HG03097 (cell line): ENCODE measurements around the gene KRTAP10-12.
"Not testable (repeated sequence)": the region's sequence is repeated elsewhere in the genome, so short reads cannot be mapped to it uniquely, and the experiment has no call there.

Experiments used
- ATAC-seq: cut with Tn5 transposase; IDR thresholded peaks from one replicate; pipeline ENCODE4 v1.9.1; 2021; ENCODE audit not compliant: unreplicated experiment, low FRiP score

Gene KRTAP10-12, protein sequence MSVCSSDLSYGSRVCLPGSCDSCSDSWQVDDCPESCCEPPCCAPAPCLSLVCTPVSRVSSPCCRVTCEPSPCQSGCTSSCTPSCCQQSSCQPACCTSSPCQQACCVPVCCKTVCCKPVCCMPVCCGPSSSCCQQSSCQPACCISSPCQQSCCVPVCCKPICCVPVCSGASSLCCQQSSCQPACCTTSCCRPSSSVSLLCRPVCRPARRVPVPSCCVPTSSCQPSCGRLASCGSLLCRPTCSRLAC

GRCh38 chr21:44697172-44697810, at the start of gene KRTAP10-12:
Gene KRTAP10-12 (plus strand): TSS chr21:44697172. CDS start chr21:44697202, 30 bp downstream.
- not testable (repeated sequence) for ATAC-seq

GRCh38 chr21:44647222-44647552, 49.8 kb upstream of the KRTAP10-12 start:
- no peak for ATAC-seq

GRCh38 chr21:44648557-44649311, 48.2 kb upstream of the KRTAP10-12 start:
- ATAC-seq: no peak

DNA sequence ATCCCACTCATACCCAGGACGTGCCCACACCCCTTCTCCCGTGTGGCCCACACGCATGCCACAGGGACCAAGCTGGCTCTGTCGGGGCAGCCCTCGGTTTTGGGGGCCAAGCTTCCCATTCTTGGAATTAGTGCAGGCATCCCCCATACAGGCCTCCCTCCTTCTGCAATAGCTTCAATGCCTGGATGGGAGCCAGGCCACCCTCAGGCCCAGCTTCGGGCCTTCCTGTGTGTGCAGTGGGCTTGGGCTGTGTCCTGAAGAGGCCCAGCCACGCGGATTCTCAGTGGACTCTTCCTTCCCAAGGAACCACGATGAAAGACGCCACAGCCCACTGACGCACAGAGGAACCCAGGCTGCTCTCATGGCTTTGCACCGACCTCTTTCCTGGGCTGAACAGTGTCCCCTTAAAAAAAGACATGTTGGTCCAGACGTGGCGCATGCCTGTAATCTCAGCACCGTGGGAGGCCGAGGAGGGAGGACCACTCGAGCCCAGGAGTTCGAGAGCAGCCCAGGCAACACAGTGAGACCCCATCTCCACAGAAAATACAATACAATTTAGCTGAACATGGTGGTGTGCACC, 47.4 kb upstream of the KRTAP10-12 start:
- ATAC-seq: no peak

GRCh38 chr21:44650265-44650972, 46.6 kb upstream of the KRTAP10-12 start:
- no peak for ATAC-seq

GRCh38 chr21:44650973-44651675, 45.8 kb upstream of the KRTAP10-12 start:
- ATAC-seq: no peak

GRCh38 chr21:44653123-44653522, 43.8 kb upstream of the KRTAP10-12 start:
- no peak for ATAC-seq

GRCh38 chr21:44653656-44654575, 43.1 kb upstream of the KRTAP10-12 start:
- ATAC-seq: no peak

DNA sequence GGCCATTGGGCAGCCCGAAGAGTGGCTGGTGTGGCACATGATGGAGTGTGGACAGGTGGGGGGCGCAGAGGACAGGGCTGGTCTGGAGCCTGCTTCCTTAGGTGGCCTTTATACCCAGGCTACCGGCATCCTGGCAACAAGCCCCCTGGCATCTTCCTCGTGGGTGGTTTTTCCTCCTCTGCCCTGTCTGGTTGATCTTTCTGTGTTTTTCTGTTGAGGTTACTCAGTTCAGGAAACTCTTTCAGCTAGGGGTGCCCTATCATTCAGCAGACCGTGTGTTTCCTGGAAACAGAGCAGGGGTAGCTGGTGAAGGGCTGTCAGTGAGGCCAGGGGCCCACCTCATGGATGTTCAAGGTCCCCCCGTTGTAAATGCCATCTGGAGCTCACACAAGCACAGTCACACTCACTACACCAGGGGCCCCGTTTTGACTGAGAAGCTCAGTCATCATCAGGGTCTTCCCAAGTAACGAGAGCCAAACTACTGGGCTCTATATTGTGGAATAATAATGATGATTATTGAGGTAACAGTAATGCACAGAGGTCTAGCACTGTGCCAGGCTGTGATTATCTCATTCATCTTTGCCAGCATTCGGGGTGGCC, 42.3 kb upstream of the KRTAP10-12 start, which contains the start of gene KRTAP12-4:
Gene KRTAP12-4, minus strand, starts transcription at position 84 of the 600 bp plus-strand sequence. Its CDS starts 45 bp downstream, at position 39.
- no peak for ATAC-seq

GRCh38 chr21:44656868-44657267, 40.1 kb upstream of the KRTAP10-12 start:
- no peak for ATAC-seq

GRCh38 chr21:44657635-44658540, 39.1 kb upstream of the KRTAP10-12 start, which contains the start of gene KRTAP12-3:
Gene KRTAP12-3 (plus strand): TSS chr21:44657932. CDS start chr21:44657980, 48 bp downstream.
- no peak for ATAC-seq

DNA sequence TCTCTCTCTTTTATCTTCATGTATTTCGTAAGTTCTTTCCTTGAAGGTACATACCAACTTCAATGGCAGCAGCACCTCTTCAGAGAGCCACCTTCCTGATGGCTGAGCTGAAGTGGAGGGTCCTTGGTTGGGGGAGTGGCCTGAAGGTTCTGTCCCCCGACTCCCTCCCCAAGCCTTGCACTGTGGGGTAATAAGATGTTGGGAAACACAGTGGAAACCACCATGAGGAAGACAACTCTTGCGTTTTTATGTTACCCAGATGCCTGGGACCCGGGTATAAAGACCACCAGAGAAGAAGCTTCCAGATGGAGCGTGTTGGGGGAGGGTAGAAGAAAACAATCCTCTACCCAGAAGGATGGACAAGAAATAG, 38.4 kb upstream of the KRTAP10-12 start:
- no peak for ATAC-seq

DNA sequence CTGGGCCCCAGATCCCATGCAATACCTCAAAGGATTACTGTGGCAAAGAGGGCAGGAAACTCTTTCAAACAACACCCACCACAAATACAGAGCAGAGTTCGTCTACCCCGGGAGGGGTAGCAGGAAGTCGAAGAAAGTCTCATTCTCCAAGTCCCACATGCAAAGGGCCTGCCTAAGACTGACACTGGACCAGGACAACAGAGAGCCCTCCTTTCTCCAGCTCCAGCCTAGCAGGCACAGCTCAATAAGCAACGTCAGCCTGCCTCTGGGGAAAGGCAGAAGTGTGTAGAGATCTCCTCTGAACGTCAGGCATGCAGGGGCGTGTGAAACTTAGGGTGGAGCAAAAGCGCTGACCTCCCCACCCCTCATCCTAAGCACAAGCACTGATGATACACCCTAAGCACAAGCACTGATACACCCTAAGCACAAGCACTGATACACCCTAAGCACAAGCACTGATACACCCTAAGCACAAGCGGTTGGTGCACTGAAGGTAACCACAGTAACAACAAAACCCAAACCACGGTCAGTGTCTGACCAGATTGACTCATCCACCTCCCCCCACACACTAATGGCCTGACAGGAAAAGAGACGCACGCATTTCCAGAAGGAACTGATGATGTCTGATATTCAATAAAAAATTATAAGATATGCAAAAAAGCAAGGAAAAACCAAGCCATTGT, 37.9 kb upstream of the KRTAP10-12 start:
- no peak for ATAC-seq

DNA sequence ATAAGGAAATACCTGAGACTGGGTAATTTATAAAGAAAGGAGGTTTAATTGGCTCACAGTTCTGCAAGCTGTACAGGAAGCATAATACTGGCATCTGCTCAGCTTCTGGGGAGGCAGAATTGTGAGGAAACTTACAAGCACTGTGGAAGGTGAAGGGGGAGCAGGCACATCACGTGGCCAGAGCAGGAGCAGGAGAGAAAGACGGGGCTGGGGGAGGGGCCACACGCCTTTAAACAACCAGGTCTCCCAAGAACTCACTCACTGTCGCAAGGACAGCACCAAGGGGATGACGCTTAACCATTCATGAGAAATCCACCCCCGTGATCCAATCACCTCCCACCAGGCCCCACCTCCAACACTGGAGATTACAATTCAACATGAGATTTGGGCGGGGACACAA, 35.4 kb upstream of the KRTAP10-12 start:
- ATAC-seq: not testable (repeated sequence)

DNA sequence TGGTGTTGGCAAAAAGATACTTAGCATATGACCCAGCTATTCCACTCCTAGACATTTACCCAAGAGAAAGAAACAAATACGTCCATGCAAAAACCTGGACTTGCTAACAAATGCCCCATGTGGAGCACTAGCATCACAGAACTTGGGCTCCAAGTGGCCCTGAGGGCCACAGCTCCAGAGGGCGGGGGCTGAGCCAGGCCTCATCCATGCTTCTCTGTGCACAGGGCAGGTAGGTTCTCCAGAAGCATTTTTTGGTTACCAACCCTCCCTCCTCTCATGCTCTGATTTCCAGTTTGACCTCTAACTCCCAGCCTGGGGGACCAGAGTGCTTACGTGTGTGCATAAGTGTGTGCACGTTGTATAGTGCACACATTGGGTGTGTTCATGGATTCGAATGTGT, 32.3 kb upstream of the KRTAP10-12 start:
- ATAC-seq: no peak

DNA sequence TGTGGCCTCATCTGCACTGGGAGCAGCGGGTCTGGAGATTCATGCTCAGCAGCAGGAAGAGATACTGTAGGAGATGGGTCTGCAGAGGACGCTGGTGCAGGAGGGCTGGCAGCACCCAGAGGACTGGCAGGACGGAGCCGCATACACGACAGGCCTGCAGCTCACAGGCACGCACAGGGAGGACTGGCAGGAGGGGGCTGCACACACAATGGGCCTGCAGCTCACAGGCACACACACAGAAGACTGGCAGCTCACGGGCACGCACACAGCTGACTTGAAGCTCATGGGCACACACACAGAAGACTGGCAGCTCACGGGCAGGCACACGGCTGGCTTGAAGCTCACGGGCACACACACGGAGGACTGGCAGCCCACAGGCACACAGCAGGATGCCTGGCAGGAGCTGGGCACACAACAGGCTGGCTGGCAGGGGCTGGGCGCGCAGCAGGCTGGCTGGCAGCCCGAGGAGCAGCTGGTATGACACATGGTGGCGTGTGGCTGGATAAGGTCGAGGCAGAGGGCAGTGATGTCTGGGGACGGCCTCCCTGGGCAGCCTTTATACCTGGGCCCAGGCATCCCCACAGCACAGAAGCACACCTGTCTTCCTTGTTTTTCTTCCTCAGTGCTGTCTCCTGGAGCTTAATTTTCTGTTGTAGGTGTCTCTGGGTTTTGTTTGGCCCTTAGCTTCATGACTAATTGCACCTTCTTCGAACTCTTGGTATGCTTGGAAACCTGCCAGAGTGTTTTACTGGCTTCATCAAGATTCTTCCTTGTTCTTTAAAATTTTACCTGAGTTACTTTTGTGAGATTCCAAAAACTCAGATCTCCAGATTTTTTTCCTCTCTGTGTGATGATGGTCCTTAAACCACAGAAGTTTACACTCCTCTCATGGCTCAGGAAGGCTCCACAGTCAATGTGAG, 30.3 kb upstream of the KRTAP10-12 start, which contains the start of gene KRTAP12-2:
Gene KRTAP12-2, minus strand, starts transcription at position 527 of the 920 bp plus-strand sequence. Its CDS starts 41 bp downstream, at position 486.
- ATAC-seq: no peak
